Immature natural killer cell (primary cell): Measurements from ENCODE around the gene S100G. TPM values are rescaled to one million over a fixed set of nuclear protein-coding genes. Genes with fewer than 3 reads are reported as not detected.
"Not testable (repeated sequence)": the region's sequence is repeated elsewhere in the genome, so short reads cannot be mapped to it uniquely, and the experiment has no call there.

Experiments
- DNase-seq, 3 donors: peaks; one replicate each; pipeline ENCODE4 v3.0.0; 2022; ENCODE audit warnings: mixed read lengths in 1 of 3
- H3K27ac Mint-ChIP-seq, 6 donors: one replicate each; pipeline ENCODE4 v1.8.0; 2020; ENCODE audit warnings: mixed read lengths in 6 of 6, mild to moderate bottlenecking in 5 of 6, inconsistent platforms in 4 of 6, moderate library complexity in 3 of 6
- H3K27me3 Mint-ChIP-seq, 3 donors: one replicate each; pipeline ENCODE4 v1.8.0; 2020 to 2021; ENCODE audit warnings: low read depth in 3 of 3, mild to moderate bottlenecking in 3 of 3, mixed read lengths in 3 of 3, moderate library complexity in 3 of 3, inconsistent platforms in 1 of 3
- H3K36me3 Mint-ChIP-seq, 3 donors: one replicate each; pipeline ENCODE4 v1.8.0; 2020; ENCODE audit warnings: mixed read lengths in 3 of 3, inconsistent platforms in 2 of 3, mild to moderate bottlenecking in 2 of 3
- H3K4me1 Mint-ChIP-seq, 2 donors: one replicate each; pipeline ENCODE4 v1.8.0; 2020; ENCODE audit warnings: inconsistent platforms in 2 of 2, mild to moderate bottlenecking in 2 of 2, mixed read lengths in 2 of 2, moderate library complexity in 1 of 2
- H3K4me3 Mint-ChIP-seq, 5 donors: one replicate each; pipeline ENCODE4 v1.8.0; 2020; ENCODE audit warnings: mild to moderate bottlenecking in 5 of 5, mixed read lengths in 5 of 5, inconsistent platforms in 3 of 5, moderate library complexity in 3 of 5
- H3K9me3 Mint-ChIP-seq, 6 donors: one replicate each; pipeline ENCODE4 v1.8.0; 2020; ENCODE audit warnings: mild to moderate bottlenecking in 6 of 6, mixed read lengths in 6 of 6, inconsistent platforms in 4 of 6, moderate library complexity in 3 of 6
- polyA plus RNA-seq, 3 donors: library from polyadenylated mRNA; unstranded; fragments of 300-500 nt; fragmentation: Illumina TruSeq; gene quantifications; one replicate each; pipeline ENCODE4 v1.2.3, GENCODE V29; 2021

Gene S100G
- polyA plus RNA-seq, result not detected

GRCh38 chrX:16649858-16650257 lies at the start of gene S100G:
S100G (plus strand) TSS chrX:16650158; CDS start chrX:16651007, 849 bp downstream.
- Mint-ChIP-seq H3K27ac (no peak within 1 kb of the TSS), H3K4me1 (no peaks in the 10 kb centered on the region), H3K36me3 (peaks cover 0 to 5% (median 0%) of the 10 kb centered on the region in 3 donors), H3K4me3 (no peak within 1 kb of the TSS), H3K9me3 (no peaks in the 10 kb centered on the region), H3K27me3 (peaks cover 0 to 8% (median 2%) of the 10 kb centered on the region in 3 donors)
- DNase-seq, result no peak

- H3K27ac Mint-ChIP-seq, result no peak overlapping the region
- H3K36me3 Mint-ChIP-seq, result peaks cover 3 to 8% (median 3%) of the 10 kb centered on the region in 3 donors
- DNase-seq, result no peak
- no peak overlapping the region for H3K4me3 Mint-ChIP-seq
- no peaks in the 10 kb centered on the region for H3K9me3 Mint-ChIP-seq
- H3K4me1 Mint-ChIP-seq, result no peaks in the 10 kb centered on the region
- peaks cover 0 to 4% (median 0%) of the 10 kb centered on the region in 3 donors for H3K27me3 Mint-ChIP-seq
Measured at GRCh38 chrX:16601885-16602284, 48.1 kb upstream of the S100G start.

- H3K9me3 Mint-ChIP-seq, H3K36me3 Mint-ChIP-seq, DNase-seq, H3K4me3 Mint-ChIP-seq, H3K4me1 Mint-ChIP-seq, H3K27ac Mint-ChIP-seq, H3K27me3 Mint-ChIP-seq: not testable (repeated sequence)
Measured at GRCh38 chrX:16603235-16603634, 46.7 kb upstream of the S100G start.

GRCh38 chrX:16603822-16604221 lies 46.1 kb upstream of the S100G start:
- no peak for DNase-seq

GRCh38 chrX:16604337-16604736 lies 45.6 kb upstream of the S100G start:
- H3K4me3 Mint-ChIP-seq, result no peak overlapping the region
- no peak overlapping the region for H3K27ac Mint-ChIP-seq
- peaks cover 0 to 4% (median 1%) of the 10 kb centered on the region in 3 donors for H3K27me3 Mint-ChIP-seq
- peaks cover 0 to 5% (median 0%) of the 10 kb centered on the region in 3 donors for H3K36me3 Mint-ChIP-seq
- DNase-seq, result no peak
- no peaks in the 10 kb centered on the region for H3K4me1 Mint-ChIP-seq
- H3K9me3 Mint-ChIP-seq, result no peaks in the 10 kb centered on the region

More at GRCh38 chrX:16603822-16604221, 46.1 kb upstream of the S100G start:
- H3K27me3 Mint-ChIP-seq, result peaks cover 0 to 4% (median 1%) of the 10 kb centered on the region in 3 donors
- peaks cover 0 to 8% (median 3%) of the 10 kb centered on the region in 3 donors for H3K36me3 Mint-ChIP-seq
- no peaks in the 10 kb centered on the region for H3K9me3 Mint-ChIP-seq
- H3K4me3 Mint-ChIP-seq, result no peak overlapping the region
- H3K27ac Mint-ChIP-seq, result no peak overlapping the region
- no peaks in the 10 kb centered on the region for H3K4me1 Mint-ChIP-seq

- no peak overlapping the region for H3K4me3 Mint-ChIP-seq
- H3K4me1 Mint-ChIP-seq, result no peaks in the 10 kb centered on the region
- no peaks in the 10 kb centered on the region for H3K9me3 Mint-ChIP-seq
- peaks cover 0 to 1% (median under 1%) of the 10 kb centered on the region in 3 donors for H3K27me3 Mint-ChIP-seq
- H3K36me3 Mint-ChIP-seq, result peaks cover 0 to 2% (median 0%) of the 10 kb centered on the region in 3 donors
- no peak overlapping the region for H3K27ac Mint-ChIP-seq
- no peak for DNase-seq
Measured at GRCh38 chrX:16606142-16606720, 43.7 kb upstream of the S100G start.

GRCh38 chrX:16610121-16610621 lies 39.8 kb upstream of the S100G start:
- no peak for DNase-seq
- peaks cover 0 to 2% (median 1%) of the 10 kb centered on the region in 3 donors for H3K27me3 Mint-ChIP-seq
- H3K9me3 Mint-ChIP-seq, result peaks cover 0 to 4% (median 0%) of the 10 kb centered on the region in 6 donors
- H3K4me1 Mint-ChIP-seq, result no peaks in the 10 kb centered on the region
- peaks cover 4 to 14% (median 7%) of the 10 kb centered on the region in 3 donors for H3K36me3 Mint-ChIP-seq
- H3K4me3 Mint-ChIP-seq, result no peak overlapping the region
- no peak overlapping the region for H3K27ac Mint-ChIP-seq

GRCh38 chrX:16610654-16611053 lies 39.3 kb upstream of the S100G start:
- not testable (repeated sequence) for H3K27me3 Mint-ChIP-seq, H3K4me3 Mint-ChIP-seq, H3K27ac Mint-ChIP-seq, DNase-seq, H3K9me3 Mint-ChIP-seq, H3K4me1 Mint-ChIP-seq
- H3K36me3 Mint-ChIP-seq, result peaks cover 4 to 14% (median 7%) of the 10 kb centered on the region in 3 donors

- Mint-ChIP-seq H3K4me1 (no peaks in the 10 kb centered on the region), H3K4me3 (no peak overlapping the region), H3K9me3 (peaks cover 0 to 4% (median 0%) of the 10 kb centered on the region in 6 donors), H3K27ac (no peak overlapping the region), H3K27me3 (peaks cover 0 to 2% (median 1%) of the 10 kb centered on the region in 3 donors), H3K36me3 (peaks cover 4 to 18% (median 10%) of the 10 kb centered on the region in 3 donors)
- DNase-seq, result no peak
Measured at GRCh38 chrX:16612257-16612897, 37.6 kb upstream of the S100G start.

- no peak overlapping the region for H3K27ac Mint-ChIP-seq
- H3K4me1 Mint-ChIP-seq, result no peaks in the 10 kb centered on the region
- peaks cover 4 to 27% (median 23%) of the 10 kb centered on the region in 3 donors for H3K36me3 Mint-ChIP-seq
- DNase-seq, result no peak
- H3K27me3 Mint-ChIP-seq, result peaks cover 0 to 2% (median under 1%) of the 10 kb centered on the region in 3 donors
- H3K4me3 Mint-ChIP-seq, result no peak overlapping the region
- H3K9me3 Mint-ChIP-seq, result peaks cover 0 to 4% (median 0%) of the 10 kb centered on the region in 6 donors
Measured at GRCh38 chrX:16617382-16617781, 32.6 kb upstream of the S100G start.

- H3K4me1 Mint-ChIP-seq, result no peaks in the 10 kb centered on the region
- no peak for DNase-seq
- H3K27me3 Mint-ChIP-seq, result peaks cover 0 to 2% (median 1%) of the 10 kb centered on the region in 3 donors
- no peak overlapping the region for H3K4me3 Mint-ChIP-seq
- no peak overlapping the region for H3K27ac Mint-ChIP-seq
- no peaks in the 10 kb centered on the region for H3K9me3 Mint-ChIP-seq
- H3K36me3 Mint-ChIP-seq, result peaks cover 4 to 27% (median 16%) of the 10 kb centered on the region in 3 donors
Measured at GRCh38 chrX:16618422-16618821, 31.5 kb upstream of the S100G start.

- Mint-ChIP-seq H3K27ac (no peak overlapping the region), H3K36me3 (peaks cover 3 to 23% (median 16%) of the 10 kb centered on the region in 3 donors), H3K4me1 (no peaks in the 10 kb centered on the region), H3K4me3 (no peak overlapping the region), H3K27me3 (peaks cover 0 to 2% (median 1%) of the 10 kb centered on the region in 3 donors), H3K9me3 (no peaks in the 10 kb centered on the region)
- no peak for DNase-seq
Measured at GRCh38 chrX:16619024-16619423, 30.9 kb upstream of the S100G start.

- H3K27ac Mint-ChIP-seq, DNase-seq, H3K9me3 Mint-ChIP-seq, H3K36me3 Mint-ChIP-seq, H3K27me3 Mint-ChIP-seq, H3K4me1 Mint-ChIP-seq, H3K4me3 Mint-ChIP-seq: not testable (repeated sequence)
Measured at GRCh38 chrX:16628511-16628910, 21.4 kb upstream of the S100G start.

- Mint-ChIP-seq H3K4me3 (no peak overlapping the region), H3K4me1 (no peaks in the 10 kb centered on the region), H3K36me3 (peaks cover 3 to 4% (median 4%) of the 10 kb centered on the region in 3 donors), H3K9me3 (no peaks in the 10 kb centered on the region), H3K27me3 (peaks cover 0 to 7% (median 7%) of the 10 kb centered on the region in 3 donors), H3K27ac (no peak overlapping the region)
- no peak for DNase-seq
Measured at GRCh38 chrX:16628946-16629595, 20.9 kb upstream of the S100G start.
